ENCODE measurements around the gene LINC00237. TPM values are rescaled to one million over a fixed set of nuclear protein-coding genes. Genes with fewer than 3 reads are reported as not detected.

The LINC00237 gene
- total RNA-seq, 1 donor from 2014 or later: under 0.01 TPM

DNA sequence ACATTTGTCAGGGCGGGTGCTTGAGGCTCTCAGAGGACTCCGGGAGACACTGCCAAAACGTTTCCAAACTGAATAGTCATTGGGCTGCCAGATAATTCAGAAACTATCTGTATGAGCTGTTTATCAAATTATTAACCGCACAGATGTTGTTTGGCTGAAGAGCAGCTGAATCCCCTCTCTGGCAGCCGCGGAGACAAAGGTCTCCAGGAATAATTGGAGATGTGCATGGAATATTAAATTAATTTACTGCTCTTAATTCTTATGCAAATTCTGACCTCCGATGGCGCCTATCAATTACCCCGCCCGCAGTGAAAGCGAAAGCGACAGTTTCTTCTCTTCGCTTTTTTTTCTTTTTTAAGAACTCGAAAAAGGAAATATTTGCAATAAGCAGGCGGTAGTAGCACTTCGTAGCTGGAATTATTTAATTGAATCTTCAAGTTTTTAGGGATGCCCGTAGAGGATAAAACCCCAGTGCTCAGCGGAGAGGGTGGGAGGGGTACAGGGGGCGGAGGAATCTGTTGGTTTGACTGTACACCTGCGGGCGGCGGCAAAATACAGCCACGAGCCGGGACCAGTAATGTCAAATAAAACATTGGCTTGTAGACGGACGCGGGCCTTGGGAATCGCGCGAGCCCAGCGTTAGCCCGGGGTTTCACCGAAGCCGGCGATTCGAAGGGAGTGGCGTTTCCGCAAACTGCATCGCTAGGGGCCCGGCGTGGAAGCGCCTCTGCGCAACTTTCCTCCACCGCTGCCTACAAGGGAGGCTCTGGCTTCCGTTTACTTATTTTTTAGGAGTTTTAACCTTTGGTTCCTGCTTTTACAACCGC, 6.2 kb downstream of the LINC00237 start:
- DNase-seq (ENCODE audit: low read depth in 2 of 2): peak in 1 of 2 donors; percentile 17

DNA sequence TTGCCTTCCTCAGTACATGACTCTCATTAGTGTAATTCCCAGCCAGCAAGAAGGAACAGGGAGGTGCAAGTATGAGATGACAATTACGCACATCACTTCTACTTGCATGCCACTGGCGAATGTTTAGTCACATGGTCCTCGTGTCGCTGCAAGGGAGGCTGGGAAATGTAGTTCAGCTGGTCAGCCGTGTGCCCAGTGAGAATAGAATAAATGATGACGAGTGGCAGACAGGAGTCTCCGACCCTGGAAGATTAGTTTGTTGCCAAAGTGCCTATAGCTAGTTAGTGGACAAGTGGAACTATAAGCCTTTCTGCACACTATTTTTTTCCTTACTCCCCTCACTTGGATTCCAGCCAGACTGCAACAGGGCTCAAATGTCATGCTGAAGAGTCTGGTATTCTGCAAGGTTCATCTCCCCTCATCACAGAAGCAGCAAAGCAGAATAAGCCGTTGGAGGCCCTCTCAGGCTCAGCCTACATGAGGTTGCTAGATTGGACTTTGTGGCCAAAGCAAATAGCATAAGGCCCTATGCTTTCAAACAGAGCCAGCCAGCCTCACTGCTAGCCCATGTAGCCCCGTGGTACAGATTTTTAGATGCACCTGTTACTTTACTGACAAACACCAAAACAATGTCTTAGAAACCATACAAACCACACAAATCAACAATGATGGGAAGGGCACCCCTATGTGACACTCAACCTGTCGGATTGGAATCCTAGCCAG, 9.7 kb downstream of the LINC00237 start:
- peak in 1 of 2 donors; percentile 33 for DNase-seq (ENCODE audit: low read depth in 2 of 2)

DNA sequence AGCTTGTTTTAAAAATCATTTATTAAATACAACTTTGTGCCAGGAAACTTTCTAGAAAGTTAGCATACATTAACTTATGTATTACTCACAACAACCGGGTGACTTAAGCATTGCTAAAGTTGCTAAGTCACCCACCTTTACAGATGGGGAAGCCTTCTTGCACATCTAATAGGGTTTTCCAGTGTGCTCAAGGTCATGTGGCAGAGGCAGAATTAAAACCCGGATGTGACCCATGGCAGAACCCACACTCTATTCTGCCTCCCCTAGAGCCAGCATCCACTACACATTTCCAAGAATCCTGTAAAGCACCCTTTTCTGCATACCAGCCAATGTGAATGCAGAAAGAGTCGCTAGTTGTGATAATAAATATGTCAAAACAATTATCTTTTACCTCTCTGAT, 13.4 kb downstream of the LINC00237 start:
- no peak for DNase-seq (ENCODE audit: low read depth in 2 of 2)

DNA sequence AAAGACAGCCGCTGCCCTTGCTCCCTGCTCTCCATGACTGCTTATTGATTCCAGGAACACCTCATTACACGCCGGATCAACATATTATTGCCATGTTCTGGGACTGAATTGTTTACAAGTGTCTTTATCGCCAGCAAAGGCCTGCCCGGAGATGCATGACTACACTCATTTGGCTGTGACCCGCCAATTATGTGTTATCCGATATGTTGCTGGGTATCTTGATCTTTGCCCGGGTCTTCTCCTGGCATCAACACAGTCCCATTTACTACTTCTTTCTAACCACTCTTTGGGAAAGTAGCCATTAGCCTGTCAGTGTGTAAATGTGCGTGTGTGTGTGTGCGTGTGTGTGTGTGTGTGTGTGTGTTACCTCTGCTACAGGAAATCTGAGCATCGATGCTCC, 15.4 kb downstream of the LINC00237 start:
- no peak for DNase-seq (ENCODE audit: low read depth in 2 of 2)

DNA sequence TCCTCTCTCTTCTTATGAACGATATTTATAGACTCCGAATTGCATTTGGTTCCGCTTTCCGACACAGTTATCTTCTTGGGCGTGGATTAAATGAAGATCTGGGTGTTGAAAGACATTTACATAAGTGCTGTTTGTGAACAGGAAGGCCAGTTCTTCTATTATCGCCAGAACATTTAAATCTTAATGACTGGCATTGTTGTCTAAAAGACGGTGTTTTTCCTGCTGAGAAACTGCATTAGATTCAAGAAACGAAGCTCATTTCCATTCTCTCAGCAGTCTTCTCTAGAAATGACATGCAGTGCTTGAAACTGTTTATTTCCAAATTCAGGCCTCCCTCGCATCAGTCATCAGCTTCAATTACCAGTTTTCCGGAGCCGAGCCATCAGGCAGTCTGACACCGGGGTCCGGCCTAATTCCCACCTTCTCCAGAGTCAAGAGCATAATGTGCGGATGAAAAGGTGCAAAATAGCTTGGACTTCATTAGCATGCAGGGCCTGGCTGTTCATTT, 16.0 kb downstream of the LINC00237 start:
- DNase-seq (ENCODE audit: low read depth in 2 of 2): no peak

DNA sequence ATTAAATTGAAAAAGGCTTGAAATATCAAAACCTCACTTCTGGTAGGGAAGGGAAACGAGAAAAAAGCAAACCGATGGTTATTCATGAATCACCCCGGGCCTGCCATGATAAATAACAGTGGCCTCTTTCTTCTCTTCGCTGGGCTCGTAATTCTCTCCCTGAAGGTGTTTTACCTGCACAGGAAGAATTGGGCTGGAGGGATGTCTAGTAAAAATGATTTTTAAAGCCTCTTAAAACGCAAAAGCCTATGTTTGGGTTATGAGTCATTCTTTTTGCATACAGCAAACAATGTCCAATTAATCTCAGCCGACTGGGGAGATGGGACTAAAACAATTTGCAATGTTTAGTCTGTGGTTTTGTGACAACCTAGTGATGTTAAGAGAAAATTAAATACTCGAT, 16.8 kb downstream of the LINC00237 start:
- DNase-seq (ENCODE audit: low read depth in 2 of 2): no peak

DNA sequence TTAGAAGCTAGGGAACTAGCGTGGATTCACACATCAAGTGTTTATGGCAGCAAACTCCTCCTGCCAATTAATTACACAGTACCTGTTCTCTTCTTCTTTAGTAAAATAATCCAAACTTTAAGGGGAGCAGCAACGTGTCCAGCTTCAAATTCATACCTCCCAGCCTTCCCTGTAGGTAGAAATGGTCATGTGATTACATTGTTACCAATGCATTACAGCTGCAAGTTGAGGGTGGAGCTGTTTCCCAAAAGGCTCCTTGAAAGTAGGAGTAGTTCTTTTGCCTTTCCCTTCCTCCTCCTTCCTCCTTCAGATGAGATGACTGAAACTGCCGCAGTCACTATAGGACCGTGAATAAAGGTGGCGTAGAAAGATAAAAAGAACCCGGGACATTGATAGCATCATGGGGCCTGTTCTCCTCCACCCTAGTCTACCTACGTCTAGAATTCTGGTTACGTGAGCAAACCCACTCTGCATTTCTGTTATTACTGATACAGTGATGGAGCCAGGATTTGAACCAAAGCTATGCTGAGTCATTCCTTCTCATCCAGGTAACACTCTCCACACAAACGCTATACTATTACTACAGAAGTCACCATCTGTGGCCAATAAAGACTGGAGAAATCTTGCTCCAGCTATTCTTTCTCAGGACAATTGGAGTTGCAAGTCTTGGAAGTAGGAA, 18.2 kb downstream of the LINC00237 start:
- DNase-seq (ENCODE audit: low read depth in 2 of 2): no peak

DNA sequence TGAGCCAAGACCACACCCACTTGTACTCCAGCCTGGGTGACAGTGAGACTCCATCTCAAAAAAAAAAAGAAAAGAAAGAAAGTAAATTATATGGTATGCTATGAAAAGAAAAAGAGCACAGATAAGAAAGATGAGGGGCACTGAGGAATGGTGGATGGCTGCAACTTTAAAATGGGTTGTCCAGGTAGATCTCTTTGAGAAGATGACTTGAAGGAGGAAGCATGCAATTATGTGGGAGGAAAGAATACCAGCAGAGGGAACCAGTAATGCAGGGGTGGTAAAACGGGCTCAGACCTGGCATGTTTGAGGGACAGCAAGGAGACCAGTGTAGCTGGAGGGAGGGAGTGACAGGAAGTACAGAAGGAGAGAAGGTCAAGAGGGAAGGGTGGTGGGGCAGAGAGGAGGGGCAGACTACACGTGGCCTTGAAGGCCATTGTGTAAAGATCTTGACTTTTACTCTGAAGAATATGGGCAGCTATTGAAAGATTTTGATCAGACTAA, 22.3 kb downstream of the LINC00237 start:
- no peak for DNase-seq (ENCODE audit: low read depth in 2 of 2)

DNA sequence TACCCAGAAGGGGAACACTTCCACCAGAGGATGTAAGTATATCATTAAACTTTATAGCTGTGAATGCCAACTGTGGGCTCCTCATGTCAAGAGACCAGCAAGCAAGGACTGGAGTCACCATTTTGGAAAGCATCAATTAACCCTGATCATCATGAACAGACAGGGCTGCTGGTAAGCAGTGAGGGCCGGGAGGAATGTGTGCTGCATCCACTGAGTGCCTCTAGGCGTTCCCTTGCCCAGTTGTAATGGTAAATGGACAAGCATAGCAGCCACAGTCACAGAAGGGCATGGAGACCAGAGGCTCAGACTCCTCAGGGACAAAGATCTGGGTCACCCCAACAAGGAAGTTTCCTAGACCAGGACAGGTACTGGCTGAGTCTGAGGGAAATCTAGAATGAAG, 23.6 kb downstream of the LINC00237 start:
- DNase-seq (ENCODE audit: low read depth in 2 of 2): no peak

DNA sequence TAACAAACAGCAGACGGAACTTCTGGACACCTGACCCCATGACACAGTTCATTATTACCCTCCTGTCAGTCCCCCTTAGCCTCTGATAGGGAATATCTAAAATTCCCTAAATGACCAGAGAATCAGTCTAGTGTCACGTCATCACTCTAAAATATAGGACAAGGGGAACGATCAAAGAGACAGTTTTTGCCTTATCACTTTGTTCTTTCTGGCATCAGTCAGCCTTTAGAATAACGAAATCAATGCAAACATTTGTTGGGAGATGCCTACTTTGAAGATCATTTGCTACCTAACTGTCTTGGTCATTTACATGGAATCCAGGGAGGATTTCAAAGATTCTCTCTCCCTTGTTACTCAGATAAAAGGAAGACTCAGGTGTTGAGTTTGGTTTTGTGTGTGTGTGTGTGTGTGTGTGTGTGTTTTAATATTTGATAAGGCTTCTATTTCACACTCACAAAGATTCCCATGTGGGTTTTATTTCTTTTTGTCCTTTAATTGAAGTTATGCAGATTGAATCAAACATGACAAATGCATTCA, 28.3 kb downstream of the LINC00237 start:
- DNase-seq (ENCODE audit: low read depth in 2 of 2): no peak

DNA sequence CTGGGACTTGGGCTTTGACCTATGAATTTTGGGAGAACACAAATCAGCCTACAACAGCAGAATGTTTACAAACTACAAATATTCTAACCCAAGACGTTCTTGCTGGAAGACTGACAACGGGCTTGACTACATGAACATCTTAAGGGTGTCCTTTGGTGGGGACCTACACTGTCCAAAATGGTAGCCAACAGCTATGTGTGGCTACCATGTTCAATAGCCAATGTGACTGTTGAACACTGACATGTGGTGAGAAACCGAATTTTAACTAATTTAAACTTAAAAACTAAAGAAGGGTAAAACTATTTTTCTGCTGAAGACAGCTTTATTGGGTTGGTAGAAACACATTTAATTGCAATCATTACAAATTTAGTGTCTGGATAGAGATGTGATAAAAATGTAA, 30.1 kb downstream of the LINC00237 start:
- no peak for DNase-seq (ENCODE audit: low read depth in 2 of 2)

DNA sequence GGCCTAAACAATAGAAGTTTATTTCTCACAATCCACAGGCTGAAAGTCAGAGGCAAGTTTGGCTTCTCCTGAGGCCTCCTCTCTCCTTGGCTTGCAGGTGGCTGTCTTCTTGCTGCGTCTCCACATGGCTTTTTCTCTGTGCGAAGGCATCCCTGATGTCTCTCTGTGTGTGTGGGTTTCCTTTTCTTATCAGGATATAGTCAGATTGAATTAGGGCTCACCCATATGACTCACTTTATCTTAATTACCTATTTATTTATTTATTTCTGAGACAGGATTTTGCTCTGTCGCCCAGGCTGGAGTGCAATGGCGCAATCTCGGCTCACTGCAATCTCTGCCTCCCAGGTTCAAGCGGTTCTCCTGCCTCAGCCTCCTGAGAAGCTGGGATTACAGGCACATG, 30.7 kb downstream of the LINC00237 start:
- no peak for DNase-seq (ENCODE audit: low read depth in 2 of 2)

DNA sequence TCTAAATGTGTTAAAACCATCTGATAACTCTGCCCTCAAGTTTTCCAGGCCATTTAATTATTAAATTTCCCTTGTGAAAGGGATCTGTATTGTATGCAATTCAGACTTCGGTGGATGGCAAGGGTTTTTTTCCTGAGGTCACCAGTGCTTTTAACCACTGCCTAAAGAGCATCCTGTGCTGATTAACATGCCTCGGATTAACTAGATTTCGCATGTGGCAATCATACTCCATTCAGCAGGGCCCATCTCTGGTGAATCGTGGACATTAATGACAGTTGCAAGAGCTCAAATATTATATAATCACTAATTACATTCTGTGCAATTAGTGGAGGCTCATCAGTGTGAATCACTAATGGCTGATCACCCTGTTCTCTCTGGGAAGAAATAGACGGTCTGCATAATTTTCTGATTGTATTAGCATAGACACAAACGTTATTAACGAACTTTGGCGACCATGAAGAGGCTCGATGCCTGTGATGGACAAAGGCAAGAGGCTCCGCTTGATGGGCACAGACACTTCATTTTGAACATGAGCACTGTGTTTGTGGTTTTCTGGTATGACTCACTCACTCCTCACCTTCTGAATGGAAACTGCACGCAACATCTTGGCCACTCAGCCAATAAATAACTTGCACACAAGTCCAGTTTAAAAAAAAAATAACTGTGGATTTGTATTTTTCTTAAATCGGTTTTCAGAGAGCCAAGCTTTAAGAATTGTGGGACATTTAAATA, 31.4 kb downstream of the LINC00237 start:
- no peak for DNase-seq (ENCODE audit: low read depth in 2 of 2)

DNA sequence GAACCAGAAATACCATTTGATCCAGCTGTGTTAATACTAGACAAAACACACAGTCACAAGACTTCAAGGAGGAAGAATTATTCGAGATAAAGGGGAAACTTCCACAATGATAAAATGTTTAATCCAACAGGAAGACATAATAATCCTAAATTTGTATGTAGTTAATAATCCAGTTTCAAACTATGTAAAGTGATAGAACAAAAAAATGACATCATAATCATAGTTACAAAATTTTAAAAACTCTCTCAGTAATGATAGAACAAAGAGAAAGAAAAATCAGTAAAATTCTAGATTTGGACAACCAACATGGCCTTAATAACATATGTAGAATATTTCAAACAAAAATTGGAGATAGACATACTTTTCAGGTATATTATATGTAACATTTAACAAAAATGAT, 38.9 kb downstream of the LINC00237 start:
- no peak for DNase-seq (ENCODE audit: low read depth in 2 of 2)

DNA sequence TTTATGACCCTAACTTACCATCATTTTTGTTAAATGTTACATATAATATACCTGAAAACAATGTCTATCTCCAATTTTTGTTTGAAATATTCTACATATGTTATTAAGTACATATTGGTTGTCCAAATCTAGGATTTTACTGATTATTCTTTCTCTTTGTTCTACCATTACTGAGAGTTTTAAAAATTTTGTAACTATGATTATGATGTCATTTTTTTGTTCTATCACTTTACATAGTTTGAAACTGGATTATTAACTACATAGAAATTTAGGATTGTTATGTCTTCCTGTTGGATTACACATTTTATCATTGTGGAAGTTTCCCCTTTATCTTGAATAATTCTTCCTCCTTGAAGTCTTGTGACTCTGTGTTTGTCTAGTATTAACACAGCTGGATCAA, 41.2 kb downstream of the LINC00237 start:
- DNase-seq (ENCODE audit: low read depth in 2 of 2): no peak

DNA sequence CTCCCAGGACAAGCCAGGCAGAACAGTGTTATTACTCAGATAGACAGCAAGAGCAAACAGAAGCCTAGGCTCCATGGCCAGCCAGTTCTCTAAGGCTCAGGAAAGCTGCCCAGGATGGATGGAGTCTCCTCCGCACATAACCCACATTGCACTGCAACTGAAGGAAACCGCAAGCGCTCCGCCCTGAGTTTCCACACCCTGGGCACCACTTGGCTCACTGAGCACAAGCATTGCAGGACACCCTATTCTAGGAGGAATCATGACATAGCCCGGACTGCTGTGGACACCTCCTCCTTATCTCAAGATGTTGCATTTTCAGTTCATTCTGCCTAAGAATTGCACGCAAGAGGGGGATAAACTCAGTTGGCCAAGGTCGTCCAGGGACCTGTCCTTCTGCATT, 42.9 kb downstream of the LINC00237 start:
- no peak for DNase-seq (ENCODE audit: low read depth in 2 of 2)

DNA sequence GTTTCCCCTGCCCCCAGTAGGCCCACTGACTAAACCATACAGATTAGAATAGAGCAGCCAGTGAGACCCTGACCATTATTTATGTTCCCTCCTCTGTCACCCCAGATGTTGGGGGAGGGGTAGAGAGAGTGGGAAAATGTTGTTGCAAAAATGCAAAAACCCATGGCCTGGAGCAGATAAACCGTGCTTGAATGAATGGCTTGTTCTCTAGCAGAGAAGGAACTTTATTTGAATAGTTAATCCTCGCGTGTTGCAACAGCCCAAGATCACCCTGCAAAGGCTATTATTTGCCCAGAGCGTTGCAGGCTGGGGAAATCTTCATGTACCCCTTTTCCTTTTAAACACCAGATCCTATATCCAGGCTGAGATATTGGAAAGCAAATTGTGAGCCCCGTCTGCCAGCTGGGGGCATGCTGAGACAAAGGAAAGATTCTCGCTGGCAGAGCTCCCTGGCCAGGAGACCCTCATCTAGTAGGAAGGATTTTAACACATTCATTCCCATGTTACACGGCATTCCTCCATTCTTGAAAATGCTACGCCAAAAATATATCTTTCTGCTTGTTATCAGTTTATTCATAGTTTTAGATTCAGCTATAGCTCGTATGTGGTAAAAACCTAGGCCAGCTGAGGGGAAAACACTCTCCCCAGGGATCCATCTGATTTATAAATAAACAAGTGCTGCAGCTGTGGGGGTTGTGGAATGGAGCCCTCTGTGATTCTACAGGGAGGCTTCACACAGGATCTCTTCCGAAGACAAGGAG, 53.0 kb downstream of the LINC00237 start:
- no peak for DNase-seq (ENCODE audit: low read depth in 2 of 2)

DNA sequence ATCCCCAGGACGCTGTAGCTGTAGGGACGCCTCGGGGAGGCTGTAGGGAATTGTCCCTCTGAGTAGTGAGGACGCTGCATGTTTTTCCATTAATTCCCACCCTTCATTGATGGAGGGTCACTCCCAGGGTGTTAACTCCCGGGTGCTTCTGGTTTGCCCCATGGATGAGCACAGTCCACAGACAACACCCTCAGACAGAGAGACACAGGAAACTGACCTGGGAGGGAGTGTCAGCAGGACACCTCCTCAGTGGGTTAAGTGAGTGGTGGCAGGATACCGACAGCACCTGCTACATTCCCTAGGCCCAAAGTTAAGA, 53.5 kb downstream of the LINC00237 start:
- no peak for DNase-seq (ENCODE audit: low read depth in 2 of 2)

DNA sequence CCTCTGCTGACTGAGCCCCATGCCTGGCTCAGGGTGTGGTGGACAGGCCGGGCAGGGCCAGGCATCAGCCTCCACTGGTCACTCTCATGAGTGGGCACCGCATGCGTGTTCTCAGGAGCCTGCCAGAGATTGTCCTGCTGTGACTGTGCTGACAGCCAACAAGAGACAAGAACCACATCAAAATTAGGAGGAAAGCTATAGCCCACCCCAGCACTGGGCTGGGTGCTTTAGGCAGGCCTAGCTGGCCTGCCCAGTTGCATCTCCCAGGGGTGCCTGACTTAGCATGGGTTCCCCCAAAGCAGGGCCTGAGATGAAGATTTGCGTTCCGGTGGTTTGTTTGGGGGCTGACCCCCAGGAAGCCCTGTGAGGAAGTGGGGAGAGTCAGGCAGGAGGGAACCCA, 53.9 kb downstream of the LINC00237 start:
- no peak for DNase-seq (ENCODE audit: low read depth in 2 of 2)

DNA sequence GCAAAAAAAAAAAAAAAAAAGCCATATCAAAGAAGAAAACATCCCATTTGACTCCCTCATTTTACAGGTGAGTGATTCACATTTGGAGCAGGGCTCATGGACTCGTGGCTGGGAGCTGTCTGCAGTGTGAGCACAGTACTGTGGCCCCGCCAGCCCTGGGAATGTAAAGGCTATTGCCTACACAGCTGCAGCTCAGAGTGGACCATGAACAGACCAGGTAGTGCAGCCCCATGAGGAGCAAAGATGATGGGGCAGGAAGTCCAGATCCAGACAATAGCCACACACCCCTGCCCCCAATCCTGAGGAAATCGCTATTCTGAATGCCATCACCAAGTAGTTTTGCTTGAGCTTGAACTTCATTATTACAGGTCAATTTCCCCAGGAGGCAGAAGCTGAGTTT, 55.4 kb downstream of the LINC00237 start:
- DNase-seq (ENCODE audit: low read depth in 2 of 2): no peak

Data from dermis microvascular lymphatic vessel endothelial cell (primary cell).